Mesothelial cell of epicardium (in vitro differentiated cells): Measurements from ENCODE around the gene PTDSS2. TPM values are rescaled to one million over a fixed set of nuclear protein-coding genes. Genes with fewer than 3 reads are reported as not detected.

Experiments
- DNase-seq, 2 experiments: peaks; one replicate each; pipeline ENCODE4 v3.0.0; 2021; ENCODE audit warnings: low spot score in 2 of 2; ENCODE audit not compliant: unreplicated experiment in 2 of 2
- H3K27ac Mint-ChIP-seq: 2 replicates; pipeline ENCODE4 v1.8.0; 2021; ENCODE audit warnings: mixed read lengths
- H3K27me3 Mint-ChIP-seq: 2 replicates; pipeline ENCODE4 v1.8.0; 2021; ENCODE audit warnings: low read depth, mixed read lengths
- H3K36me3 Mint-ChIP-seq: 2 replicates; pipeline ENCODE4 v1.8.0; 2021; ENCODE audit warnings: mixed read lengths
- H3K4me1 Mint-ChIP-seq: 2 replicates; pipeline ENCODE4 v1.8.0; 2021; ENCODE audit warnings: mixed read lengths
- H3K4me3 Mint-ChIP-seq: 2 replicates; pipeline ENCODE4 v1.8.0; 2021; ENCODE audit warnings: mild to moderate bottlenecking, moderate library complexity, mixed read lengths
- H3K9me3 Mint-ChIP-seq: 2 replicates; pipeline ENCODE4 v1.8.0; 2021; ENCODE audit warnings: mixed read lengths
- CTCF ChIP-seq: fragments of 200-600 bp; sonication (generic); IDR thresholded peaks from one replicate; pipeline ENCODE4 v1.5.0; 2021; ENCODE audit warnings: antibody characterized with exemption; ENCODE audit not compliant: unreplicated experiment
- total RNA-seq: library from RNA; stranded (reverse); gene quantifications from 3 replicates; pipeline ENCODE4 v1.2.1, GENCODE V29; 2021

The PTDSS2 gene
- total RNA-seq, 1 donor from 2014 or later, result 49.7 TPM

GRCh38 chr11:418343-419247 is 31.5 kb upstream of the PTDSS2 start:
- no peak overlapping the region for H3K4me3 Mint-ChIP-seq
- H3K36me3 Mint-ChIP-seq, result no peaks in the 10 kb centered on the region
- H3K27me3 Mint-ChIP-seq, result peaks cover 15% of the 10 kb centered on the region
- no peak for DNase-seq
- peaks cover 25% of the 10 kb centered on the region for H3K4me1 Mint-ChIP-seq
- no peaks in the 10 kb centered on the region for H3K9me3 Mint-ChIP-seq
- H3K27ac Mint-ChIP-seq, result no peak overlapping the region
- TF ChIP-seq CTCF, result no peak

GRCh38 chr11:419248-420005 is 30.7 kb upstream of the PTDSS2 start:
- Mint-ChIP-seq H3K9me3 (peaks cover 1% of the 10 kb centered on the region), H3K27me3 (peaks cover 13% of the 10 kb centered on the region), H3K36me3 (peaks cover under 1% of the 10 kb centered on the region), H3K27ac (no peak overlapping the region), H3K4me1 (peaks cover 23% of the 10 kb centered on the region), H3K4me3 (no peak overlapping the region)
- DNase-seq, result no peak
- no peak for TF ChIP-seq CTCF

- H3K9me3 Mint-ChIP-seq, result peaks cover 8% of the 10 kb centered on the region
- no peak for TF ChIP-seq CTCF
- no peak overlapping the region for H3K27ac Mint-ChIP-seq
- H3K27me3 Mint-ChIP-seq, result peaks cover 17% of the 10 kb centered on the region
- peaks cover 18% of the 10 kb centered on the region for H3K4me1 Mint-ChIP-seq
- DNase-seq, result no peak
- H3K4me3 Mint-ChIP-seq, result no peak overlapping the region
- peaks cover 6% of the 10 kb centered on the region for H3K36me3 Mint-ChIP-seq
Measured at GRCh38 chr11:420054-420910, 29.8 kb upstream of the PTDSS2 start.

GRCh38 chr11:420911-421321 is 29.2 kb upstream of the PTDSS2 start:
- no peak overlapping the region for H3K27ac Mint-ChIP-seq
- no peak for TF ChIP-seq CTCF
- no peak for DNase-seq
- H3K9me3 Mint-ChIP-seq, result peaks cover 10% of the 10 kb centered on the region
- no peak overlapping the region for H3K4me3 Mint-ChIP-seq
- H3K27me3 Mint-ChIP-seq, result peaks cover 18% of the 10 kb centered on the region
- H3K4me1 Mint-ChIP-seq, result peaks cover 17% of the 10 kb centered on the region
- peaks cover 8% of the 10 kb centered on the region for H3K36me3 Mint-ChIP-seq

- DNase-seq, result no peak
- peaks cover 13% of the 10 kb centered on the region for H3K27me3 Mint-ChIP-seq
- H3K4me1 Mint-ChIP-seq, result peaks cover 12% of the 10 kb centered on the region
- H3K9me3 Mint-ChIP-seq, result peaks cover 10% of the 10 kb centered on the region
- H3K4me3 Mint-ChIP-seq, result no peak overlapping the region
- H3K36me3 Mint-ChIP-seq, result peaks cover 8% of the 10 kb centered on the region
- TF ChIP-seq CTCF, result no peak
- no peak overlapping the region for H3K27ac Mint-ChIP-seq
Measured at GRCh38 chr11:422249-422656, 27.8 kb upstream of the PTDSS2 start.
